Activated CD8-positive, alpha-beta memory T cell treated with anti-CD3 and anti-CD28 coated beads for 48 hours (primary cell): ENCODE results near the gene CDC37.
"Not testable (repeated sequence)": the region's sequence is repeated elsewhere in the genome, so short reads cannot be mapped to it uniquely, and the experiment has no call there.

Experiments
- DNase-seq, 3 experiments: peaks; one replicate each; pipeline ENCODE4 v3.0.0-alpha.2; 2020; ENCODE audit warnings: low read depth in 2 of 3, low spot score in 2 of 3

The CDC37 gene

DNA sequence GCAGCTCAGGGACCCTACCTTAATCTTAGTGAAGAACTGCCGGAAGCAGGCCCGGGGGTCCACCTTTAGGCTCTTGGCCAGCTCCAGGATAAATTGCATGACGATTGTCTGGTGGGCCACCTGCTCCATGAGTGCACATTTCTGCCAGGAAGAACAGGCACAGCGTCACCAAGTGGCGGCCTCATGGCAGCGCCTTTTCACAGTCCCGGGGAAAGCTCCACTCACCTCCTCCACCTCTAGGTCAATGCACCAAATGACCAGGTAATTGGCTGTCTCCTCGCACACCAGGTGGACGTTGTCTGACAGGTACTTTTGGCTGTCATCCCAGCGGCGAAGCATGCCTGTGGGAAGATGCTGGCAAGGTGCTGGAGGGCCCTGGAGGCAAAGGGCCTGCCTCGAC lies 8.3 kb downstream of the CDC37 start:
- no peak for DNase-seq

DNA sequence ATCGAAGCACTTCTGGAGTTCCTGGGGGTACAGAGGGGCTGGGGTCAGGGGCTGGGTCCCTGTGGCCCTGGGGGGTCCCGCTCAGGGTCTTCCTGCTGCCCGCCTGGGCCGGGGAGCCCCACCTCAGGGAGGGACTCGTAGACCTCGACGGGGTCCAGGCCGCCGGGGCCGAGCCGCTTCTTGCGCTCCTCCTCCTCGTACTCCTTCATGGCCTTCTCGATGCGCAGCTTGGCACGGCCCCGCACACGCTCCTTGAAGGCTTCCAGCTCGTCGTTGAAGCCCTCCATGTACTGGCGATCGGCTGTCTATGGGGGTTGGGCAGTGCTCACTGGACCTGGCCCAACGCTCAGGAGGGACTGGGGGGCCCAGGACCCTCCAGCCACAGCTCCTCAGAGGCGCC lies 10.2 kb downstream of the CDC37 start:
- no peak for DNase-seq

DNA sequence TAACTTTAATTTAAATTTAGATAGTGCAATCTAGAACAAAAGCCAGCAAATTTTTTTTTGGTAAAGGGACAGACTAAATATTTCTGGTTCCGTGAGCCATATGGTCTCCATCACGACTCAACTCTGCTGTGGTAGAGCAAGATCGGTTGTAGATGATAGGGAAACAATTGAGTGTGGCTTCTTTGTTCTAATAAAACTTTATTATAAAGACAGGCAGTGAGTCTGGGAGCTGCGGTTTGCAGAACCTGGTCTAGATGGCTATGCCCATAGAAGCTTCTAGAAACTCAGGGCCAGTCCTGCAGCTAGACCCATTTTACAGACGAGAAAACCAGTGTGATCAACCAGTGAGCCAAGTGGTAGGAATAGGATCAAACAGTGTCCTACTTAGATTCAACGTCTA lies 11.2 kb downstream of the CDC37 start:
- no peak for DNase-seq

DNA sequence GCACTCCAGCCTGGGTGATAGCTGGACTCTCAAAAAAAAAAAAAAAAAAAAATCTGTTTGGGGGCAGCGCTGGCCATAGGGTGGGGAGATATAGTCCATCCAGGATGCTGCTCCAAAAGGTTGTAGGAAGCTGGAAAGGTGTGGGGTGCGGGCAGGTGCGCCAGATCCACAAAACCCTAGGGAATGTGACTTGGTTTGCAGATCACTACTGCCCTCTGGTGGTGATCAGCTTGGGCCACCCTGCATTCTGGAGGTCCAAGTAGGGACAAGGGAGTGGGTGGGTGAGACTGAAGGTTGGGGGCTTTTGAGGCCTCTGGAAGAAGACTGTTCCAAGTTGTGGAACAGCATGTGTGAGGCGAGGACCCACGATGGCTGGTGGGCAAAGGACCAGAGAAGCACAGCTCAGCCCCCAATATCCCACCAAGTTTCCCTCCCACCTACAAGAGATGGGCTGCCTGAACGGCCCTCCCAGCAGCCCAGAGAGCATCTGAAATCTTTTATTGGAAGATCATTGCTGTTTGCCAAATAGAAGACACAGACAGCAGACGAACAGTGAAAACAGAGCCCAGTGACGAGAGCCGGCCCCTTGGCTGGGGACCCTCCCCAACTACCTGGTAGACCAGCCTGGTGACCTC lies 12.6 kb downstream of the CDC37 start:
- peak in 1 of 3 experiments; percentile 45 for DNase-seq

GRCh38 chr19:10389863-10390262 lies 13.5 kb downstream of the CDC37 start:
- DNase-seq = no peak

GRCh38 chr19:10388957-10389356 lies 14.4 kb downstream of the CDC37 start:
- DNase-seq = peak; percentile 52 to 87 (median 78)

- no peak for DNase-seq
Measured at GRCh38 chr19:10384580-10384979, 18.8 kb downstream of the CDC37 start.

- not testable (repeated sequence) for DNase-seq
Measured at GRCh38 chr19:10383223-10383499, 20.2 kb downstream of the CDC37 start.

GRCh38 chr19:10380313-10381102 lies 22.8 kb downstream of the CDC37 start, which contains the start of gene TYK2:
Gene TYK2, minus strand, starts transcription at chr19:10380572. Its CDS starts 2,166 bp downstream, at chr19:10378406.
- peak; percentile 87 to 97 (median 91) for DNase-seq

- DNase-seq = no peak
Measured at GRCh38 chr19:10379880-10380312, 23.4 kb downstream of the CDC37 start.

DNA sequence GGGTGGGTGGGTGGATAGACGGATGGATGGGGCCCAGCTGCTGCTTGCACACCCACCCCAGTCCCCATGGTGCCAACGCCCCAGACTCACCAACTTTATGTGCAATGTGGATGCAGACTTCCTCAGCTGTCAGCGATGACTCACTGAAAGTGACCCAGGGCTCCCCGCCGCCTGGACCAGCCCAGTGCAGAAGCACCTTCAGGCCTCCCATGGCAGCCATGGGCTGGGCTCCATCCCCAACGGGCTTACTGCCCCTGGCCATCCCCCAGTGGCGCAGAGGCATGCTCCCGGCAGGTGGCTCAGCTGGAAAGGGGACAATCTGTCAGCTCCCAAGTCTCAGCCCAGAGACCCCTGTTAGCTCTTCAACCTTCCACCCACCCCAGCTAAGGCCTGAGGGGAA lies 25.2 kb downstream of the CDC37 start:
- DNase-seq = no peak

- DNase-seq = not testable (repeated sequence)
Measured at GRCh38 chr19:10377140-10377640, 26.2 kb downstream of the CDC37 start.

DNA sequence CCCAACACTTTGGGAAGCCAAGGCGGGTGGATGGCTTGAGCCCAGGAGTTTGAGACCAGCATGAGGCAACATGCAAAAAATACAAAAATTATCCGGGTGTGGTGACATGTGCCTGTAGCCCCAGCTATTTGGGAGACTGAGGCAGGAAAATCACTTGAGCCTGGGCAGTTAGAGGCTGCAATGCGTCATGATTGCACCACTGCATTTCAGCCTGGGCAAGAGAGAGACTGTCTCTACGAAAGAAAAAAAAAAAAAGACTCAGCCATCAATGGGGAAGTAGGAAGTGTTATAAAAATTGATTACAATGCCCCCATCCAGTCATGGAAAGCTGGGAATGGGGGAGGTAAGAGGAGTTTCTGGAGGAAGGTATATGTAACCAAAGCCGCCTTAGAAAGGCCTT lies 28.4 kb downstream of the CDC37 start:
- no peak for DNase-seq

DNA sequence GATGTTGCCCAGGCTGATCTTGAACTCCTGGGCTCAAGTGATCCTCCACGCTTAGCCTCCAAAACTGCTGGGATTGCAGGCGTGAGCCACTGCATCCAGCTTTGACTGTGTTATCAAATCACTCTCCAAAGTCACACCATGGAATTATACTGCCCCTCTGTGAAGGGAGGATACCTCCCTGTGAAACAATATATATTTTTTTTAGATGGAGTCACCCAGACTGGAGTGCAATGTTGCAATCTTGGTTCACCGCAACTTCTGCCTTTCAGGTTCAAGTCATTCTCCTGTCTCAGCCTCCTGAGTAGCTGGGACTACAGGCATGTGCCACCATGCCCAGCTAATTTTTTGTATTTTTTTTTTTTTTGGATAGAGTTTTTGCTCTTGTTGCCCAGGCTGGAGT lies 30.7 kb downstream of the CDC37 start:
- no peak for DNase-seq

- DNase-seq = no peak
Measured at GRCh38 chr19:10368101-10368803, 35.1 kb downstream of the CDC37 start.

DNA sequence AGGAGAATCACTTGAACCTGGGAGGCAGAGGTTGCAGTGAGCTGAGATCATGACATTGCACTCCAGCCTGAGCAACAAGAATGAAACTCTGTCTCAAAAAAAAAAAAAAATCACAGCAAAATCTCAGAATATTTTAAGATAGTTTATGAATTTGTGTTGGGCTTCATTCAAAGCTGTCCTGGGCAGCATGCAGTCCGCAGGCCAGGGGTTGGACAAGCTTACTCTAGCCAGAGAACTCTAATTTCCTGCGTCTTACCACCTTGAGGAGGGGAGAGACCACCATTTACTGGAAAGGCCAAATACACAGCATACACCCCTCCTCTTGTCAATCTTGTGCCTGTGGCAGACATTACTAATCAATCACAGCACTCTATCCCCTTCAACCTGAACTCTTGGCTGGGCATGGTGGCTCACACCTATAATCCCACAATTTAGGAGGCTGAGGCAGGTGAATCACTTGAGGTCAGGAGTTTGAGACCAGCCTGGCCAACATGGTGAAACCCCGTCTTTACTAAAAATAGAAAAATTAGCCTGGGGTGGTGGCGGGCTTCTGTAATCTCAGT lies 36.3 kb downstream of the CDC37 start:
- DNase-seq = not testable (repeated sequence)

DNA sequence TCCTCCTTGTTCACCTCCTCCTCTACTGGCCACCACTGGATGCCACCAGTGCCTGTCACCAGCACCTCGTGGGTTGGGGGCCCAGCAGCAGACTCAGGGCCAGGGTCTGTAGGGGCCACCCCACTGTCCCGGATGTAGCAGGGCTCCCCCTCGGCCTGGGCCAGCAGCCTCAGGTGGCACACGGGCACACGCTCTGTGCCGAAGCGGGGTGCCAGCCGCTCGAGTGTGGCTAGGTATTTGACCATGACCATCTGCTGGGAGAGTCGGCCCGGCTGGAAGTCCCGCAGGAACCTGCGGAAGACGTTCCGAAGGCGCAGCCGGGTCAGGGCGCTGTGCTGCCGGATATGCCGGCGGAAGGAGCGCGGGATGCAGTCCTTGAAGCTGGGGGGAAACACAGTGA lies 37.8 kb downstream of the CDC37 start:
- no peak for DNase-seq

DNA sequence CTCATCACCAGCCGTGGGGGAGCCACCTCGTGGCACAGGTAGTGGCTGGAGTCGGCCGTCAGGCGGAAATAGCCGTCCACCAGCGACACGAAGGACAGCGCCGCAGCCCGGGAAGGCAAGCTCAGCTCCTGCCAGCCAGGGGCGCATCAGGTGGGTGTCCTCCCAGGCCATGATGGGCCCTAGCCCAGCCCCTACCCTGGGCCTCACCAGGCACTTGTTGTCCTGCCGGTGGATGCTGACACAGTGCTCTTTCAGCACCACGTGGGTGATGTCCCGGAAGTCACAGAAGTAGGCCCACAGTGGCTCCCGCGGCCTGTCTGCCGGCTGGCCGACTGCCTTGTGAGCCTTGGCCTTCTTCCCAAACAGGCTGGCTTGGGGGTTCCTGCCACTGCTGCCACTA lies 38.7 kb downstream of the CDC37 start:
- no peak for DNase-seq

GRCh38 chr19:10363789-10364281 lies 39.5 kb downstream of the CDC37 start:
- no peak for DNase-seq

DNA sequence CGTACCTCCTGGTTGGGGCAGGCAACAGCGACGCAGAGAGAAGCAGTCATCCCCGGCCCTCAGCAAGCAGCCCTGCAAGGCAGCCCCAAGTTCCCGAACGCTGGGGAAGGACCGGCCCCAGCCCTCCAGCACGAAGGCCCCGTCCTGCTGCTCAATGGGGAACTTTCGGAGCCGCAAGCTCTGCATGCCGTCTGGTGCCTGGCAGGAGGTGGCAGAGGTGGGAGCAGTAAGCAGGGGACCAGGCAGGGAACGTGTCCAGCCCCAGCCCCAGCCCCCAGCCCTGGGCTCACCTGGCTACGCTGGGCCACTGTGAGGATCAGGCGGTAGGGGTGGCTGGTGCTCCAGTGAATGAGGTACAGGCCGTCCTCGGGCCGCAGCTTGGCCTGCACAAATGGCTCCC lies 41.1 kb downstream of the CDC37 start:
- DNase-seq = no peak

GRCh38 chr19:10361569-10362011 lies 41.8 kb downstream of the CDC37 start:
- DNase-seq = no peak
